Naive thymus-derived CD4-positive, alpha-beta T cell (primary cell): Measurements from ENCODE around the gene TSPAN18. TPM values are rescaled to one million over a fixed set of nuclear protein-coding genes. Genes with fewer than 3 reads are reported as not detected.

Experiments used
- ATAC-seq: fragments of 150-1000 bp; cut with Tn5 transposase; 2 replicates; pipeline ENCODE4 v1.10.0; 2021; ENCODE audit warnings: mild to moderate bottlenecking, moderate library complexity
- CTCF ChIA-PET: fragments of 350-600 bp; sonication (Branson Sonifier 250); formaldehyde crosslinking; loops from one replicate; lab custom pipeline; 2021; ENCODE audit warnings: antibody characterized with exemption; lab: Charles Lee
- POLR2A ChIA-PET: fragments of 350-600 bp; sonication (Branson Sonifier 250); formaldehyde crosslinking; loops from one replicate; lab custom pipeline; 2021; ENCODE audit warnings: antibody characterized with exemption, inconsistent platforms; lab: Charles Lee
- DNase-seq, 9 donors: peaks; one replicate each; pipeline versions ENCODE4 v3.0.0 to v3.0.0-alpha.2; 2020 to 2022; ENCODE audit warnings: mixed read lengths in 1 of 9
- H3K27ac ChIP-seq: one replicate; pipeline ENCODE4 v1.7.0; 2013; ENCODE audit warnings: mild to moderate bottlenecking, low read depth, low read length, moderate library complexity
- H3K27me3 ChIP-seq, 2 donors: one replicate each; pipeline ENCODE4 v1.7.0; 2013; ENCODE audit warnings: low read length in 2 of 2, mild to moderate bottlenecking in 2 of 2, moderate library complexity in 2 of 2; ENCODE audit not compliant: control insufficient read depth in 2 of 2, insufficient read depth in 2 of 2
- H3K36me3 ChIP-seq, 3 experiments: 1 replicate in 2 of 3; 2 replicates in 1 of 3; pipeline ENCODE4 v1.7.0; 2013; ENCODE audit warnings: low read length in 3 of 3, mild to moderate bottlenecking in 3 of 3, moderate library complexity in 1 of 3; ENCODE audit not compliant: insufficient read depth in 3 of 3, control insufficient read depth in 2 of 3
- H3K4me1 ChIP-seq, 2 donors: one replicate each; pipeline ENCODE4 v1.7.0; 2013; ENCODE audit warnings: low read length in 2 of 2, mild to moderate bottlenecking in 2 of 2, moderate library complexity in 1 of 2; ENCODE audit not compliant: control insufficient read depth in 2 of 2, insufficient read depth in 2 of 2
- H3K4me3 ChIP-seq: 2 replicates; pipeline ENCODE4 v1.7.0; 2013; ENCODE audit warnings: mild to moderate bottlenecking, low read length
- H3K9me3 ChIP-seq, 3 experiments: 1 replicate in 2 of 3; 2 replicates in 1 of 3; pipeline ENCODE4 v1.7.0; 2013; ENCODE audit warnings: low read length in 3 of 3; ENCODE audit not compliant: control insufficient read depth in 2 of 3
- H3K27ac Mint-ChIP-seq, 9 donors: one replicate each; pipeline ENCODE4 v1.8.0; 2020 to 2022; ENCODE audit warnings: mixed read lengths in 9 of 9, mild to moderate bottlenecking in 8 of 9, moderate library complexity in 5 of 9, inconsistent platforms in 2 of 9
- H3K27me3 Mint-ChIP-seq, 5 donors: one replicate each; pipeline ENCODE4 v1.8.0; 2021 to 2022; ENCODE audit warnings: mixed read lengths in 5 of 5, mild to moderate bottlenecking in 1 of 5
- H3K36me3 Mint-ChIP-seq, 5 donors: one replicate each; pipeline ENCODE4 v1.8.0; 2020 to 2022; ENCODE audit warnings: mixed read lengths in 5 of 5, mild to moderate bottlenecking in 3 of 5, inconsistent platforms in 1 of 5
- H3K4me1 Mint-ChIP-seq, 7 donors: one replicate each; pipeline ENCODE4 v1.8.0; 2020 to 2022; ENCODE audit warnings: mixed read lengths in 7 of 7, mild to moderate bottlenecking in 3 of 7, inconsistent platforms in 1 of 7
- H3K4me3 Mint-ChIP-seq, 10 donors: one replicate each; pipeline ENCODE4 v1.8.0; 2020 to 2022; ENCODE audit warnings: mild to moderate bottlenecking in 10 of 10, mixed read lengths in 10 of 10, moderate library complexity in 6 of 10, inconsistent platforms in 2 of 10
- H3K9me3 Mint-ChIP-seq, 11 donors: one replicate each; pipeline ENCODE4 v1.8.0; 2020 to 2022; ENCODE audit warnings: mixed read lengths in 11 of 11, mild to moderate bottlenecking in 4 of 11, inconsistent platforms in 1 of 11, moderate library complexity in 1 of 11
- intact Hi-C, 2 donors: fragments of 100-400 bp; cut with micrococcal nuclease; formaldehyde crosslinking; loops; one replicate each; pipeline ENCODE4 v1.15.1; 2023
- polyA plus RNA-seq, 2 donors: library from polyadenylated mRNA; unstranded; fragments of 300-500 nt; fragmentation: Illumina TruSeq; gene quantifications; one replicate each; pipeline ENCODE4 v1.2.3, GENCODE V29; 2021
- total RNA-seq, 6 experiments: library from RNA in 5 of 6; stranded (reverse) in 5 of 6; gene quantifications; 1 replicate in 5 of 6; 2 replicates in 1 of 6; pipeline ENCODE4 v1.2.3 and lab custom pipeline; 2021 to 2026

Gene TSPAN18
- total and polyA plus RNA-seq, 7 experiments from 2014 or later: 8.8 to 57.0 (median 21.7) TPM

DNA sequence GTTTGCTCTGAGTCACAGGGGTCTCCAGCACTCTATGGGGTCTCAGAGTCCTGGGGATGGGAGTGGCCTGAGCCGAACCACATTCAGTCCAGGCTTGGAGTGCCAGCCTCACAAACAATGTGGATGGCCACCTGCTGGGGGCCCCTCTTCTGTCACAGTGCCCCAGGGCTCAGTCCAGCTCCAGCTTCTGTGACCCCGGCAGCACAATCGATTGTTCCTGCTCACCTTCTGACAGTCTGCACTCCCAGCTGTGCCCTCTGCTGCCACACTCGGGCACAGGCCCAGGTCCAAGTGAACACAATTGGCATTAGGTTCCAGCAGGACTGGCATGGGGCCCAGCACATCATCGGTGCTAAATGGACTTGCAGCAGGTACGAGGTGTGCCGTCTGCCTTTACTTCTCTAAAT, 139.1 kb downstream of the TSPAN18 start:
- Histone ChIP-seq H3K27ac (no peak overlapping the region), H3K27me3 (no peaks in the 10 kb centered on the region), H3K9me3 (no peaks in the 10 kb centered on the region), H3K36me3 (peaks cover 0 to 17% (median 0%) of the 10 kb centered on the region in 3 experiments), H3K4me1 (peaks cover 7 to 17% of the 10 kb centered on the region in 2 donors), H3K4me3 (no peak overlapping the region)
- Mint-ChIP-seq H3K4me3 (no peak overlapping the region), H3K4me1 (peaks cover 9 to 28% (median 23%) of the 10 kb centered on the region in 7 donors), H3K27ac (no peak overlapping the region), H3K36me3 (peaks cover 4 to 59% (median 23%) of the 10 kb centered on the region in 5 donors), H3K9me3 (peaks cover 0 to 12% (median 0%) of the 10 kb centered on the region in 11 donors), H3K27me3 (peaks cover 0 to 46% (median 0%) of the 10 kb centered on the region in 5 donors)
- intact Hi-C loops: no loop called here
- CTCF ChIA-PET: no interaction called here
- DNase-seq: no peak
- POLR2A ChIA-PET: no interaction called here
- ATAC-seq: no peak

DNA sequence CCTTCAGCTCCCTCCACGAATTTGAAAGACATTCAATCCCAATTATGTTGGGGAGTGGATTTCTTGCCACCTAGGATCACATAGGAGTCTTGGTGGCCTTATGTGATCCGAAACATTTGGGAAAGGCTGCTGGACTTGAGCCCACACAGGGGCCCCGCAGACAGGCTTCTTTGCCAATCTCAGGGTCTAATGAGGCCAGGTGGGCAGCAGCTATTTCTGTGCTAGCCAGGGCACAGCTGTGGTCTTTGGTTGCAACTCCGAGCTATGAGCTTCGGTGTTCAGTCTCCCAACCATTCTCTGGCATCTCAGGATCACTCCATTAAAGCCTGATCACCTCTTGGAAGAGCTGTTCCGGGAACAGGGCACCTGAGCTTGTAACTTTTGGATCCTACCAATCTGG, 139.5 kb downstream of the TSPAN18 start:
- CTCF ChIA-PET: no interaction called here

DNA sequence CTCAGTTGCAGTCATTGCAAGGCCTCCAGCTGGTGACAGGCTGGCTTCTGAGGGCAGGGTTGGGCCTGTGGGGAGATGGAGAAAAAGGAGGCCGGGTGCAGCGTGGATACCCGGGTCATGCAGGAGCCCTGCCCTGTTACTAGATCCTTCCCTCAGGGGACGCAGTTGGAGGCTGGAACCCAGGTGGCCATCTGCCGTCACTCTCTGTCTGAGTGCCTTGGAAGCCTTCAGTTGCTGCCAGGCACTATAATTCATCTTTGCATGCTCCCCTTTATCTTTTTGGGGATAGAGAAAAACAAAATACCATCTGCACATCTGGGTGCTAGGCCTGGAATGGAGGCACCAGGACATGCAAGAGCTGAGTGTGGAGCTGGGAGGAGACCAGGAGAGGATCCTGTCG, 141.3 kb downstream of the TSPAN18 start:
- Mint-ChIP-seq H3K4me3 (no peak overlapping the region), H3K27me3 (peaks cover 0 to 28% (median 0%) of the 10 kb centered on the region in 5 donors), H3K36me3 (peaks cover 6 to 54% (median 28%) of the 10 kb centered on the region in 5 donors), H3K9me3 (peaks cover 0 to 16% (median 0%) of the 10 kb centered on the region in 11 donors), H3K27ac (no peak overlapping the region), H3K4me1 (peaks cover 0 to 12% (median 4%) of the 10 kb centered on the region in 7 donors)
- intact Hi-C loops: no loop called here
- Histone ChIP-seq H3K4me3 (no peak overlapping the region), H3K27me3 (no peaks in the 10 kb centered on the region), H3K36me3 (peaks cover 0 to 18% (median 0%) of the 10 kb centered on the region in 3 experiments), H3K9me3 (no peaks in the 10 kb centered on the region), H3K27ac (no peak overlapping the region), H3K4me1 (peaks cover 0 to 1% of the 10 kb centered on the region in 2 donors)
- DNase-seq: no peak
- ATAC-seq: no peak
- ChIA-PET POLR2A (no interaction called here), CTCF (interaction anchor here (0.5 kb wide), 1 partner anchor 303 kb away, joined by 3 read pairs; no protein-coding TSS in a partner anchor)

More for the DNA sequence above, 139.5 kb downstream of the TSPAN18 start:
- peaks cover 5 to 25% (median 19%) of the 10 kb centered on the region in 7 donors for H3K4me1 Mint-ChIP-seq
- H3K4me3 ChIP-seq: no peak overlapping the region
- peaks cover 7 to 17% of the 10 kb centered on the region in 2 donors for H3K4me1 ChIP-seq
- no peak overlapping the region for H3K27ac ChIP-seq
- intact Hi-C loops: no loop called here
- peaks cover 0 to 18% (median 0%) of the 10 kb centered on the region in 3 experiments for H3K36me3 ChIP-seq
- H3K27me3 ChIP-seq: no peaks in the 10 kb centered on the region
- H3K9me3 ChIP-seq: no peaks in the 10 kb centered on the region
- H3K27me3 Mint-ChIP-seq: peaks cover 0 to 43% (median 0%) of the 10 kb centered on the region in 5 donors
- peaks cover 6 to 63% (median 27%) of the 10 kb centered on the region in 5 donors for H3K36me3 Mint-ChIP-seq
- ATAC-seq (no peak), DNase-seq (no peak)
- no peak overlapping the region for H3K4me3 Mint-ChIP-seq
- POLR2A ChIA-PET: no interaction called here
- H3K27ac Mint-ChIP-seq: no peak overlapping the region
- peaks cover 0 to 16% (median 0%) of the 10 kb centered on the region in 11 donors for H3K9me3 Mint-ChIP-seq

DNA sequence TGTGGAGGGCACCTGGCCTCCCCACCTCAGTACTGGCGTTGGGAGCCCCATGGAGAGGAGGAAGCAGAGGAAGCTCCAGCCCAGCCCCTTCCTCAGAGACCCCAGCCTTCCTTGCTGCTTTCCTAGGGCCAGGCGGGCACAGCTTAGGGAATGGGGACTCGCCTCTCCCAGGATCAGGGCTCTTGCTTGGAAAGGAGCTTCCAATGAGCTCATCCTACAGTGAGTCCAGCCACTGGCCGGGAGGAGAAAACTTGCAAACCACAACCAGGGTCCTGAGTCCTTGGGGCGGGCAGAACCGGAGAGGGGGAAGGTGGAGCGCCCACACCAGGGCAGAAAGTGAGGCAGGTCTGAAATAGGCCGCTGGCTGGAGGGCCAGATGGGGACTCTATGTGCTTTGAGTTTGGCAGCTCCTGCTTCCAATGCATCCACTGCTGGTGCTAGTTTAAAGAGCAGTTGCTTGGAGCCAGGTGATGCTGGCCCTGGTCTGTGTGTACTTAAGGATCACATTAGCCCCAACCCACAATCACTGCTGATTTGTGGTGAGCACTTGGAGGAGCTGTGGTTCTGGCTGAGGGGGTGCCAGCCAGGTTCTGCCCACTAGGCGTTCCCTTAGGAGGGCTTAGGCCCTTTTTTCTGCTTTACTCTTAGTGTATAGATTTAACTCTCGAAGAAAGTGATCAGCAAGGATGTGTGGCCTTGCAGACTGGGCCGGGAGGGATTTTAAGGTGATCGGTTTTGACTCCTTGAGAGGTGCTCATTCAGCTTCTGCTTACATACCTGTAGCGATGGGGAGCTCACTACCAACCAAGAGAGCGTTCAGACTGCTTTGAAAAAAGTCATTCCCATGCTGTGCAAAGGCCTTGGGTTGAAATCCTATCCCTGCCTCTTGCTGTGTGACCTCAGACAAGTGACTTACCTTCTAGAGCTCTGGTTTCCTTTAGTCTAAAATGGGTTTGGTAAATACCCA, 142.0 kb downstream of the TSPAN18 start:
- H3K4me1 ChIP-seq: no peaks in the 10 kb centered on the region
- H3K36me3 Mint-ChIP-seq: peaks cover 6 to 53% (median 28%) of the 10 kb centered on the region in 5 donors
- H3K36me3 ChIP-seq: peaks cover 0 to 18% (median 0%) of the 10 kb centered on the region in 3 experiments
- peaks cover 0 to 25% (median 0%) of the 10 kb centered on the region in 5 donors for H3K27me3 Mint-ChIP-seq
- peaks cover 0 to 11% (median 4%) of the 10 kb centered on the region in 7 donors for H3K4me1 Mint-ChIP-seq
- intact Hi-C loops: no loop called here
- H3K4me3 Mint-ChIP-seq: no peak overlapping the region
- H3K9me3 Mint-ChIP-seq: peaks cover 0 to 16% (median 0%) of the 10 kb centered on the region in 11 donors
- DNase-seq: no peak
- no peak overlapping the region for H3K4me3 ChIP-seq
- H3K27ac Mint-ChIP-seq: no peak overlapping the region
- no peaks in the 10 kb centered on the region for H3K27me3 ChIP-seq
- no peak overlapping the region for H3K27ac ChIP-seq
- CTCF ChIA-PET: interaction anchor here (0.5 kb wide), 1 partner anchor 304 kb away, joined by 3 read pairs; no protein-coding TSS in a partner anchor
- POLR2A ChIA-PET: interaction anchor here (0.6 kb wide), 1 partner anchor 9 kb away, joined by 3 read pairs; no protein-coding TSS in a partner anchor
- no peaks in the 10 kb centered on the region for H3K9me3 ChIP-seq
- ATAC-seq: no peak

DNA sequence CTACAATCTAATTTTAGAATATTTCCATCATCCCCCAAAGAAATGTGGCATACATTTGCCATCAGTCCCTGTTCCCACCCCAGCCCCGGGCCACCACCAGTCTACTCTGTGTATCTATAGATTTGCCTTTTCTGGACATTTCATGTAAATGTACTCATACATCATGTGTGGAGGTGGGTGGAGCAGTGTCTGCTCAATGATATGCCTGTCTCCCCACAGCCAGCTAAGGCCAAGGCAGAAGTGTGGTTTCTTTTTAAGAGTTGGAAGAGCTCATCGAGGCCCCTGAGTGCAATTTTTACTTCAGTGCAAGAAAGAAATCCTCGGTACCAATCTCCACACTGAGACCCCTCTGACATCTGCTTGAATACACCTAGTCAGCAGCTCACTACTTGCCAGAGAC, 143.4 kb downstream of the TSPAN18 start:
- intact Hi-C loops: no loop called here
- ATAC-seq (no peak), DNase-seq (no peak)
- no peak overlapping the region for H3K27ac ChIP-seq
- H3K36me3 ChIP-seq: peaks cover 0 to 22% (median 0%) of the 10 kb centered on the region in 3 experiments
- H3K4me1 ChIP-seq: no peaks in the 10 kb centered on the region
- H3K27ac Mint-ChIP-seq: no peak overlapping the region
- no peak overlapping the region for H3K4me3 ChIP-seq
- peaks cover 0 to 16% (median 0%) of the 10 kb centered on the region in 11 donors for H3K9me3 Mint-ChIP-seq
- ChIA-PET POLR2A (no interaction called here), CTCF (no interaction called here)
- no peaks in the 10 kb centered on the region for H3K27me3 ChIP-seq
- peaks cover 0 to 19% (median 0%) of the 10 kb centered on the region in 5 donors for H3K27me3 Mint-ChIP-seq
- no peak overlapping the region for H3K4me3 Mint-ChIP-seq
- peaks cover 6 to 48% (median 28%) of the 10 kb centered on the region in 5 donors for H3K36me3 Mint-ChIP-seq
- H3K9me3 ChIP-seq: no peaks in the 10 kb centered on the region
- peaks cover 0 to 11% (median 4%) of the 10 kb centered on the region in 7 donors for H3K4me1 Mint-ChIP-seq

DNA sequence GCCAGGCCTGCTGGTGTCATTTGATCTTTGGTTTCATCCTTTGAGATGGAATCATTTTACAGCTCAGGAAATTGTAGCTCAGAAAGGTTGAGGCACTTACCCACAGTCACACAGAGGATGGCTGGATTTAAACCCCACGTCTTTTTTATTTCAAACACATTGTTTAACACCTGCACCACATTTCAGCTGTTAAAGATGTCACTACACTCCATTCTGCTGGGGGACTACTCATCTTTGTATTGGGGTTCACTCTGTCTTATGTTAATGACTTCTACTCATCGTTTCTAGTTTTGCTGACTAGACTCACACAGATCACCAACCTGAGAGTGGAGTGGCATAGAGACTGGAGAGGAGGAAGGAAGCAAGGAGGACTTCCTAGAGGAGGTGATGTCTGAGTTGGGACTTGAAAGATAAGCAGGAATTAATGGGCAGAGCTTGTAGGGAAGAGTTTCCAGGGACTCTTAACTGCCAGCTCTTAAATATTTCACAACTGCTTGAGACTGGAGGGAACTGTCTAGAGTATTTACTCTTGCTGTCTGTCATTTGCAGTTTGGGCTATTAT, 143.9 kb downstream of the TSPAN18 start:
- H3K27me3 ChIP-seq: no peaks in the 10 kb centered on the region
- intact Hi-C loops: no loop called here
- Mint-ChIP-seq H3K4me1 (peaks cover 0 to 11% (median 4%) of the 10 kb centered on the region in 7 donors), H3K36me3 (peaks cover 6 to 48% (median 28%) of the 10 kb centered on the region in 5 donors), H3K9me3 (peaks cover 0 to 16% (median 0%) of the 10 kb centered on the region in 11 donors), H3K27me3 (peaks cover 0 to 14% (median 0%) of the 10 kb centered on the region in 5 donors), H3K27ac (peak overlapping the region in 2 of 9 donors; percentile 5 to 31), H3K4me3 (no peak overlapping the region)
- ATAC-seq (peak; percentile 30), DNase-seq (no peak)
- H3K4me1 ChIP-seq: no peaks in the 10 kb centered on the region
- H3K9me3 ChIP-seq: no peaks in the 10 kb centered on the region
- no peak overlapping the region for H3K4me3 ChIP-seq
- H3K27ac ChIP-seq: no peak overlapping the region
- peaks cover 0 to 20% (median 0%) of the 10 kb centered on the region in 3 experiments for H3K36me3 ChIP-seq
- POLR2A ChIA-PET: no interaction called here
- CTCF ChIA-PET: no interaction called here
